ENCODE data around the gene AP5S1. TPM values are rescaled to one million over a fixed set of nuclear protein-coding genes. Genes with fewer than 3 reads are reported as not detected.
A peak's percentile ranks its signal among the peaks of the same experiment; 100 is the strongest.

AP5S1 gene
- total and polyA plus RNA-seq, 2 of the 13 experiments (the other 11 are each of a cell fraction or from before 2014, with no cell fraction given) = 7.9 to 23.2 TPM

DNA sequence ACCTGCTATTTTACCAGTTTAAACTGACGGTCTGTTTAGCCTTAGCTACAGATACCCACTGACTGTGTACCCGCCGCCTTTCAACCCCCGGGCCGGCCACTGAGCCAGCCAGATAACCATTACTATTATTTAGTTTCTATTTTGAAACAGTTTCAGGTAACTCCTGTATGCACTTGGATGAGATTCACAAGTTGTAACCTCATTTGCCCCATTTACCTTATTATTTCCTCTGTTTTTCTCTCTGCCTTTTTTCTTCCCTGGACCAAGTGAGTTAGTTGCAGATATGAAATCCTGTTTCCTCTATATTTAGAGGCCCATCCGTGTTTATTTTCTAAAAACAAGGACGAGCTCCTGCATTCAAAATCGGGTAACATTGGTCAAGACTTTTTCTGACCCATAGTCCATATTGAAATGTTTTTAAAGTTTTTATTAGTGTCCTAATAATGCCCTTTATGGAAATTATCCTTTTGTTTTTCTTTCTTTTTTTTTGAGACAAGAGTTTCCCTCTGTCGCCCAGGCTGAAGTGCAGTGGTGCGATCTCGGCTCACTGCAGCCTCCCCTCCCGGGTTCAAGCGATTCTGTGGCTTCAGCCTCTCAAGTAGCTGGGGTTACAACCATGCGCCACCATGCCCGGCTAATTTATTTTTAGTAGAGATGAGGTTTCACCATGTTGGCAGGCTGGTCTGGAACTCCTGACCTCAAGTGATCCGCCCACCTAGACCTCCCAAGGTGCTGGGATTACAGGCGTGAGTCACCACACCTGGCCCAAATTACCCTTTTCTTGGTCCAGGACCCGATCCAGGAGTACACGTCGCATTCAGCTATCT is 767 bp downstream of the AP5S1 start (continued):
- TF ChIP-seq, protein P1, sequence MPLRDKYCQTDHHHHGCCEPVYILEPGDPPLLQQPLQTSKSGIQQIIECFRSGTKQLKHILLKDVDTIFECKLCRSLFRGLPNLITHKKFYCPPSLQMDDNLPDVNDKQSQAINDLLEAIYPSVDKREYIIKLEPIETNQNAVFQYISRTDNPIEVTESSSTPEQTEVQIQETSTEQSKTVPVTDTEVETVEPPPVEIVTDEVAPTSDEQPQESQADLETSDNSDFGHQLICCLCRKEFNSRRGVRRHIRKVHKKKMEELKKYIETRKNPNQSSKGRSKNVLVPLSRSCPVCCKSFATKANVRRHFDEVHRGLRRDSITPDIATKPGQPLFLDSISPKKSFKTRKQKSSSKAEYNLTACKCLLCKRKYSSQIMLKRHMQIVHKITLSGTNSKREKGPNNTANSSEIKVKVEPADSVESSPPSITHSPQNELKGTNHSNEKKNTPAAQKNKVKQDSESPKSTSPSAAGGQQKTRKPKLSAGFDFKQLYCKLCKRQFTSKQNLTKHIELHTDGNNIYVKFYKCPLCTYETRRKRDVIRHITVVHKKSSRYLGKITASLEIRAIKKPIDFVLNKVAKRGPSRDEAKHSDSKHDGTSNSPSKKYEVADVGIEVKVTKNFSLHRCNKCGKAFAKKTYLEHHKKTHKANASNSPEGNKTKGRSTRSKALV (CRISPR knock-in tag; IDR thresholded peaks at IDR 0.05) = no peak
- no peak for TF ChIP-seq ZNF350 (CRISPR knock-in tag; IDR thresholded peaks at IDR 0.05; ENCODE audit: borderline replicate concordance, low read depth)
- peak; percentile 9; the same call in 1 of the 2 replicates for TF ChIP-seq MEF2D (CRISPR knock-in tag; IDR thresholded peaks at IDR 0.05)
- TF ChIP-seq, protein P2, sequence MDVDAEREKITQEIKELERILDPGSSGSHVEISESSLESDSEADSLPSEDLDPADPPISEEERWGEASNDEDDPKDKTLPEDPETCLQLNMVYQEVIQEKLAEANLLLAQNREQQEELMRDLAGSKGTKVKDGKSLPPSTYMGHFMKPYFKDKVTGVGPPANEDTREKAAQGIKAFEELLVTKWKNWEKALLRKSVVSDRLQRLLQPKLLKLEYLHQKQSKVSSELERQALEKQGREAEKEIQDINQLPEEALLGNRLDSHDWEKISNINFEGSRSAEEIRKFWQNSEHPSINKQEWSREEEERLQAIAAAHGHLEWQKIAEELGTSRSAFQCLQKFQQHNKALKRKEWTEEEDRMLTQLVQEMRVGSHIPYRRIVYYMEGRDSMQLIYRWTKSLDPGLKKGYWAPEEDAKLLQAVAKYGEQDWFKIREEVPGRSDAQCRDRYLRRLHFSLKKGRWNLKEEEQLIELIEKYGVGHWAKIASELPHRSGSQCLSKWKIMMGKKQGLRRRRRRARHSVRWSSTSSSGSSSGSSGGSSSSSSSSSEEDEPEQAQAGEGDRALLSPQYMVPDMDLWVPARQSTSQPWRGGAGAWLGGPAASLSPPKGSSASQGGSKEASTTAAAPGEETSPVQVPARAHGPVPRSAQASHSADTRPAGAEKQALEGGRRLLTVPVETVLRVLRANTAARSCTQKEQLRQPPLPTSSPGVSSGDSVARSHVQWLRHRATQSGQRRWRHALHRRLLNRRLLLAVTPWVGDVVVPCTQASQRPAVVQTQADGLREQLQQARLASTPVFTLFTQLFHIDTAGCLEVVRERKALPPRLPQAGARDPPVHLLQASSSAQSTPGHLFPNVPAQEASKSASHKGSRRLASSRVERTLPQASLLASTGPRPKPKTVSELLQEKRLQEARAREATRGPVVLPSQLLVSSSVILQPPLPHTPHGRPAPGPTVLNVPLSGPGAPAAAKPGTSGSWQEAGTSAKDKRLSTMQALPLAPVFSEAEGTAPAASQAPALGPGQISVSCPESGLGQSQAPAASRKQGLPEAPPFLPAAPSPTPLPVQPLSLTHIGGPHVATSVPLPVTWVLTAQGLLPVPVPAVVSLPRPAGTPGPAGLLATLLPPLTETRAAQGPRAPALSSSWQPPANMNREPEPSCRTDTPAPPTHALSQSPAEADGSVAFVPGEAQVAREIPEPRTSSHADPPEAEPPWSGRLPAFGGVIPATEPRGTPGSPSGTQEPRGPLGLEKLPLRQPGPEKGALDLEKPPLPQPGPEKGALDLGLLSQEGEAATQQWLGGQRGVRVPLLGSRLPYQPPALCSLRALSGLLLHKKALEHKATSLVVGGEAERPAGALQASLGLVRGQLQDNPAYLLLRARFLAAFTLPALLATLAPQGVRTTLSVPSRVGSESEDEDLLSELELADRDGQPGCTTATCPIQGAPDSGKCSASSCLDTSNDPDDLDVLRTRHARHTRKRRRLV (CRISPR knock-in tag; IDR thresholded peaks at IDR 0.05) = 0 out of 2 replicates have a peak, but pooled peaks have one; percentile 31
- peak; percentile 74 for TF ChIP-seq ZNF670 (CRISPR knock-in tag; IDR thresholded peaks at IDR 0.05; ENCODE audit: borderline replicate concordance)
- TF ChIP-seq ZNF484 (CRISPR knock-in tag; IDR thresholded peaks at IDR 0.05; ENCODE audit: borderline replicate concordance, low read depth) = peak; percentile 80; the same call in 1 of the 2 replicates
- 0 out of 2 replicates have a peak, but pooled peaks have one; percentile 74 for TF ChIP-seq CC2D1A (CRISPR knock-in tag; IDR thresholded peaks at IDR 0.05)
- peak; percentile 39; the same call in 1 of the 2 replicates for TF ChIP-seq FOSL2 (CRISPR knock-in tag; IDR thresholded peaks at IDR 0.05)
- 0 out of 2 replicates have a peak, but pooled peaks have one; percentile 3 for TF ChIP-seq TP53 (CRISPR knock-in tag; conservative IDR thresholded peaks at IDR 0.05)
- TF ChIP-seq MED8 (CRISPR knock-in tag; IDR thresholded peaks at IDR 0.05; ENCODE audit: insufficient replicate concordance) = peak; percentile 15
- TF ChIP-seq, protein P3, sequence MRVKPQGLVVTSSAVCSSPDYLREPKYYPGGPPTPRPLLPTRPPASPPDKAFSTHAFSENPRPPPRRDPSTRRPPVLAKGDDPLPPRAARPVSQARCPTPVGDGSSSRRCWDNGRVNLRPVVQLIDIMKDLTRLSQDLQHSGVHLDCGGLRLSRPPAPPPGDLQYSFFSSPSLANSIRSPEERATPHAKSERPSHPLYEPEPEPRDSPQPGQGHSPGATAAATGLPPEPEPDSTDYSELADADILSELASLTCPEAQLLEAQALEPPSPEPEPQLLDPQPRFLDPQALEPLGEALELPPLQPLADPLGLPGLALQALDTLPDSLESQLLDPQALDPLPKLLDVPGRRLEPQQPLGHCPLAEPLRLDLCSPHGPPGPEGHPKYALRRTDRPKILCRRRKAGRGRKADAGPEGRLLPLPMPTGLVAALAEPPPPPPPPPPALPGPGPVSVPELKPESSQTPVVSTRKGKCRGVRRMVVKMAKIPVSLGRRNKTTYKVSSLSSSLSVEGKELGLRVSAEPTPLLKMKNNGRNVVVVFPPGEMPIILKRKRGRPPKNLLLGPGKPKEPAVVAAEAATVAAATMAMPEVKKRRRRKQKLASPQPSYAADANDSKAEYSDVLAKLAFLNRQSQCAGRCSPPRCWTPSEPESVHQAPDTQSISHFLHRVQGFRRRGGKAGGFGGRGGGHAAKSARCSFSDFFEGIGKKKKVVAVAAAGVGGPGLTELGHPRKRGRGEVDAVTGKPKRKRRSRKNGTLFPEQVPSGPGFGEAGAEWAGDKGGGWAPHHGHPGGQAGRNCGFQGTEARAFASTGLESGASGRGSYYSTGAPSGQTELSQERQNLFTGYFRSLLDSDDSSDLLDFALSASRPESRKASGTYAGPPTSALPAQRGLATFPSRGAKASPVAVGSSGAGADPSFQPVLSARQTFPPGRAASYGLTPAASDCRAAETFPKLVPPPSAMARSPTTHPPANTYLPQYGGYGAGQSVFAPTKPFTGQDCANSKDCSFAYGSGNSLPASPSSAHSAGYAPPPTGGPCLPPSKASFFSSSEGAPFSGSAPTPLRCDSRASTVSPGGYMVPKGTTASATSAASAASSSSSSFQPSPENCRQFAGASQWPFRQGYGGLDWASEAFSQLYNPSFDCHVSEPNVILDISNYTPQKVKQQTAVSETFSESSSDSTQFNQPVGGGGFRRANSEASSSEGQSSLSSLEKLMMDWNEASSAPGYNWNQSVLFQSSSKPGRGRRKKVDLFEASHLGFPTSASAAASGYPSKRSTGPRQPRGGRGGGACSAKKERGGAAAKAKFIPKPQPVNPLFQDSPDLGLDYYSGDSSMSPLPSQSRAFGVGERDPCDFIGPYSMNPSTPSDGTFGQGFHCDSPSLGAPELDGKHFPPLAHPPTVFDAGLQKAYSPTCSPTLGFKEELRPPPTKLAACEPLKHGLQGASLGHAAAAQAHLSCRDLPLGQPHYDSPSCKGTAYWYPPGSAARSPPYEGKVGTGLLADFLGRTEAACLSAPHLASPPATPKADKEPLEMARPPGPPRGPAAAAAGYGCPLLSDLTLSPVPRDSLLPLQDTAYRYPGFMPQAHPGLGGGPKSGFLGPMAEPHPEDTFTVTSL (CRISPR knock-in tag; IDR thresholded peaks at IDR 0.05; ENCODE audit: borderline replicate concordance) = peak; percentile 49; the same call in 1 of the 2 replicates
- TF ChIP-seq, protein P4, sequence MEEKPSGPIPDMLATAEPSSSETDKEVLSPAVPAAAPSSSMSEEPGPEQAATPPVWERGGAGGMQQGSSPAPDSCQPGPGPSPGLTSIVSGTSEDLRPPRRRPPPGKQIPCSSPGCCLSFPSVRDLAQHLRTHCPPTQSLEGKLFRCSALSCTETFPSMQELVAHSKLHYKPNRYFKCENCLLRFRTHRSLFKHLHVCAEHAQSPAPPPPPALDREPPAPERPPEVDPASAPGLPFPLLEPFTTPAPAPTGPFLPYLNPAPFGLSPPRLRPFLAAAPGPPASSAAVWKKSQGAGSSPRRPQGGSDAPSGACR (CRISPR knock-in tag; IDR thresholded peaks at IDR 0.05) = peak; percentile 16

All from HepG2 (cell line).